T-helper 2 cell treated with Interferon-gamma antibody and Interleukin-4, amounts not matched to agents 100 ng/mL and 5 ng/mL, for 36 hours (primary cell): Measurements from ENCODE around the gene MASP2. TPM values are rescaled to one million over a fixed set of nuclear protein-coding genes. Genes with fewer than 3 reads are reported as not detected.
"Not testable (repeated sequence)": the region's sequence is repeated elsewhere in the genome, so short reads cannot be mapped to it uniquely, and the experiment has no call there.

Experiments
- intact Hi-C: fragments of 100-400 bp; cut with micrococcal nuclease; formaldehyde crosslinking; loops from one replicate; pipeline ENCODE4 v1.15.1; 2023
- total RNA-seq: library from RNA; stranded (reverse); gene quantifications from 2 replicates; pipeline ENCODE4 v1.2.3, GENCODE V29; 2022

Gene MASP2
- total RNA-seq, 1 donor from 2014 or later: 0.18 TPM

DNA sequence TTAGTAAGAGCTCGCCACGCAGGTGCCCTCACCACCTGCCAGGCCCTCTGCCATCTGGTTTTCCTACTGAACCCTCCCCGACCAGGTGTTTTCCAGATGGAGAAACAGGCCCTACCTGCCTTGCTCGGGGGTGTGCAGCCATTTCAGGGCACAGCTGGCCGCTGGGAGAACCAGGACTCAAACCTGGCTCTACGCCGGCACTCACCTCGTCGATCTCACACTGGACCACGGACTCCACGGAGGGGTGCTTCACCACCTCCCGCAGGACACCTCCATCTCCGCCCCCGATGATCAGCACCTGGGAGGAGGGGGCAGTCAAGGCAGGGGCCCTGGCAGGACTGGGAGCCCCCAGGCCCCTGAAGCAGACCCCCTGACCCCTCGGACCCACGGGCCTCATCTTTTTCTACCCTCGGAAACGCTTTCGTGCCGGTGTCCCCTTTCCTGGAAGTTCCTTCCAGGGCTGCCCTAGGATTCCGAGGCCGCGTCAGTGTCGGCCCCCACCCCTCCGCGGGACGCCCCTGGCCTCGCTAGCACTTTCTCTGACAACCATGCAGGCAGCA, 11.6 kb upstream of the MASP2 start:
- intact Hi-C loops: no loop called here

DNA sequence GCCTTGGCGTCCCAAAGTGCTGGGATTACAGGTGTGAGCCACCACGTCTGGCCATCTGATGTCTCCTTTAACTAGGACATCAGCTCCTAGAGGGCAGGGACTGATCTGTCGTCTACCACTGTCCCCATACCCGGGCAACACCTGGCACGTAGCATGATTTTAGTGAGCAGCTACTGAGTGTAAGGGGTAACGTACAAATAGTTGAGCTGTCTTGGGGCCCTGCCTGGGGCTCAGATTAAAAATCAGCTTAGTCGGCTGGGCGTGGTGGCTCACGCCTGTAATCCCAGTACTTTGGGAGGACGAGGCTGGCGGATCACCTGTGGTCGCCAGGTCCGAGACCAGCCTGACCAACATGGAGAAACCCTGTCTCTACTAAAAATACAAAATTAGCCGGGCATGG, 11.0 kb upstream of the MASP2 start:
- intact Hi-C loops: no loop called here

DNA sequence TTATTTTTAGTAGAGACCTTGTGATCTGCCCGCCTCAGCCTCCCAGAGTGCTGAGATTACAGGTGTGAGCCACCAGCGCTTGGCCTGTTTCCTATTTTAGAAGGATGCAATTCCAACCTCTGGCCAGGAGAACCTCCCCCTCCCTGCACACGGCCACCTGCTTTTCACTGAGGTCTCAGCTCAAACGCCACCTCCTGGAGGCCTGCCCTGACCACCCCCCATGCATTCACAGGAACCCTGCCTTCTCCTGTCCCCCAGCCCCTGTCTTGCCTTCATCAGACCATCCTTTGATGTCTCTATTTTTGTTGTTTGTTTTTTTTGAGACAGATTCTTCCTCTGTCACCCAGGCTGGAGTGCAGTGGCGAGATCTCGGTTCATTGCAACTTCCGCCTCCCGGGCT, 10.4 kb upstream of the MASP2 start:
- intact Hi-C loops: no loop called here

DNA sequence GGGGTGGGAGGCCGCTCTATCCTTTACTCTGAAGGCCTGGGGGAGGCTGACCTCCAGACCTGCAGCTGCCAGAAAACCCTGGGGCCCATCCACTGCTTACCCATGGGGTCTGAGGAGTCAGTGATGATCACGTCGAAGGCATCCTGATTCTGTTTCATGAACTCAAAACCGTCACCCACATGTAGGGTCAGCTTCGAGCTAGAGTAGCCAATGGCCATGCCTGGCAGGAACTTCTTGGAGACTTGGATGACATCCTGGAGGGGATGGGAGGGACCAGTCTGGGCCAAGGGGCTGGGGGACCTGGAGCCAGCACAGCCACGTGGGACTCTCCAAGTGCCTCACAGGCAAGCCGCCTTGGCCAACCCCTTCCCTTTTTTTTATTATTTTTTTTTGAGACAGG, 9.5 kb upstream of the MASP2 start:
- intact Hi-C loops: no loop called here

DNA sequence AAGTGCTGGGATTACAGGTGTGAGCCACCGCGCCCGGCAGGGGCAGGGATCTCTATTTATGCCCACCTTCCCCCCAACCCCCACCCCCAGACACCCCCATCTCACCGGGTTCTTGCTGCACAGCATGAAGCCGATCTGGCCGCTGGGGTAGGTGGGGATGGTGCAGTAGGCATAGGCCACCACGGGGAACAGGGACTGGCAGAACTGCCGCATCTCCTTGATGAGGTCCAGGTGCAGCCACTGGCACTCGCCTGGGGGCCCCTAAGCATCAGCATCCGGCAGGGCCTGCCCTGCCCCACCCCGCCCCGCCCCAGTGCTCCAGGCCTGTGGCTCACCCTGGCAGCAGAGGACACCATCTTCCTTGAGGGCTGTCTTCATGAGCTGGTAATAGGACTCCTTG, 8.6 kb upstream of the MASP2 start:
- intact Hi-C loops: no loop called here

DNA sequence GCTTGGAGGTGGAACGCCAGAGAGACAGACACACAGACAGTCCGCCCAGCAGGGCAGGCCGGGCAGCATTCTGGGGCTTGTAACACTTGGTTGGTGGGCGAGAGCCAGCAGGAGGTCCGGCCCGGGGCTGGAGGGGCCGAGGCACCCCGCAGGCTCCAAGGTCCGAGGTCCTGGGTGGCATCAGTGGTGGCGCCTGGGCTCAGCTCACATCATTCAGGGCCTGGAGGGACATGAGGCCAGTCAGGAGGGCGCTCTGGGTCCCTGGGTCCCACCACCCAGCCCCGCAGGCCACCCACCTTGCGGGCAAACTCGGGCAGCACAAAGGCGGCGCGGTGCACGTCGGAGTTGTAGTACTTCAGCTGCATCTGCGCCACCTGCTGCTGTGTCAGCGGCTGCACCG, 7.6 kb upstream of the MASP2 start:
- intact Hi-C loops: no loop called here

DNA sequence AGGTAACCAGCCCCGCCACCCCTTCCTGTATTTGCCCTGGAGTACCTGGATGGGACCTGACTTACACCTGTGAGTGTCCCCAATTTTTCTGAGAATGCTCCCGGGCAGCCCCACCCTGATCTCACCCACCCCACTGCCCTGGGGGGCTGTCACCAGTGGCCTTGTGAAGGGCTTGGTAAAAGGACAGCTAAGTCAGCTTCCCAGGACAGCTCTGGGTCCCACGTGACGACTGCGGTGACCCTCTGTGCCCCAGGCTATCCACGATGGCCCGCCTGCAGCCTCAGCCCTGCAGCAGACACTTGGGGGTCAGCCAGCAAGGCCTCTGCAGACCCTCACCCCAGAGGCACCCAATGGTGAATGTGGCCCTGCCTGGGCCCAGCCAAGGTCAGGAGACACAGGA, 7.1 kb upstream of the MASP2 start:
- intact Hi-C loops: no loop called here

DNA sequence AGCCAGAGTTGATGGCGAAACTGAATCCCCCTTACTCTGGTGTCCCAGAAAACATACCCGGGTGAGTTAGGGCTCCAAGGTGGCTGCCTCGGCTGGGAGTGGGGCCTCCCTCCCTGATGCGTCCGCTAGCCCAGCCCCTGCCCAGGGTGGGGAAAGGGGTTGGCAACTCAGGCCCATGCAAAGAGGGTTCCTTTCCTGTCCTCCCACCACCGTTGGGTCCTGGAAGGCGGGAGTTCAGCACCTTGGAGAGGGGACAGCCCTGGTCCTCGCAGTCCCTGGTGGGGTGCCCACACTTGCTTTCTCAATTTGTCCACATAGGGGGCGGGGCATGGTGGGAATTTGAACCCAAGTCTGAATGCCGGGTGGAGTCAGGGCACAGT, 6.7 kb upstream of the MASP2 start:
- intact Hi-C loops: no loop called here

DNA sequence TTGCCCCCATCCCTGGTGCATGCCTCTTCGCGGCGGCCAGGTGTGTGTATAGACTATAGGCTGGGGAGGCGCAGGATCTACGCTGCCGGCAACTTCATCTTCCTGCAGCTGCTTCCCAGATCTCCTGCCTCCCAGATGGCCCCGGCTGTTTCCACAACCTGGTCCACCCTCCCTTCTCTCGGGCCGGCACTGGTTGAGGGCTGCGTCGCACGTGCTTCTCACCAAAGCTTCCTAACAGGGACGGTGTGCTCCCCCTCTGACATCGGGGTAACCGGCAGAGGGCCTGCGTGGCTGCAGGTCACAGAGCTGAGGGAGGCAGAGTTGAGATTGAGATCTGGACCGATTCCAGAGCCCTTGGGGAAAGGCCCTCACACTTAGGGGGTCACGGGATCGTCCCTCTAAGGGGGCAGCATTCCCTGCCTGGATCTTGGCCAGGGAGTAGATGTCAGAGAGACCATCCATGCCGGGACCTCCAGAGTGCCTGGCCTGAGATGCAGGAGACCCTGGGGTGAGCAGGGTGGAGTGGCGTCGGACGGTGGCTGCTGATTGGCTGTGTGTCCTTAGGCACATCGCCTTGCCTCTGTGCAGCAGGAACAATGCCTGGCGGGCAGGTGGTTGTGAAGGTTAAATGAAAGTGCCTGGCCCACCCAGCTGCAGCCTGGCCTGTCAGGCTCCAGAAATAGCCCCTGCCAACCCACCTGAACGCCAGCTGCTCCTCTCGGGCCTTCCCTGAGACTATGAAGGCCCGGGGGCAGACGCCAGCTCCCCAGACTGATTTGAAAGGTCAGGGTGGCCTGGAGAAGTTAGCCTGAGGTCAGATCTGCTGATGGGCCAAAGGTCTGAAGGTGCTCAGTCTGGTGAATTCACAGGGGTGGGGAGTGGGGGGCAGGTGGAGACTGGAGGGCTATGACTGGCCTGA, 6.1 kb upstream of the MASP2 start:
- intact Hi-C loops: no loop called here

DNA sequence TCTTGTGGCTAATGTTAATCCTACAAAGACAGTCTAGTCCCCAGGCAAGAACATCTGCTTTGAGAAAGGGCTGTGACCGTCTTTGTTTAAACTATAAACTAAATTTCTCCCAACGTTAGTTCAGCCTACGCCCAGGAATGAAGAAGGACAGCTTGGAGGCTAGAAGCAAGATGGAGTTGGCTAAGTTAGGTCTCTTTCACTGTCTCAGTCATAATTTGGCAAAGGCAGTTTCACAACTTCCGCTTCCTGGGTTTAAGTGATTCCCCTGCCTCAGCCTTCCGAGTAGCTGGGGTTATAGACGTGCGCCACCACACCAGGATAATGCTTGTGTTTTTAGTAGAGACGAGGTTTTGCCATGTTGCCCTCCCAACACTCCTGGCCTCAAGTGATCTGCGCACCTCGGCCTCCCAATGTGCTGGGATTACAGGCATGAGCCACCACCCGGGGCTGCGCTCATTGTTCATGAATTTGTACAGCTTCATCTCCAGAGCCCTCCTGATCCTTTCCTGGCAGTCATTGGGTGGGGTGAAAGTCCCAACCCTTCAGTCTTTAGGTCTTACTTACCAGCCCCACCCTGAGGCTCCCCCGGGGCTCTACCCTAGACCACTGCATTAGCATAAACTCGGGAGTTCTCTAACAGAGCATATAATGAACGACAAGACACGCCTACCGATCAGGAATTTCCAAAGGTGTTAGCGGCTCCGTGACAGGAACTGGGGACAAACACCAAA, 4.9 kb upstream of the MASP2 start:
- intact Hi-C loops: no loop called here

DNA sequence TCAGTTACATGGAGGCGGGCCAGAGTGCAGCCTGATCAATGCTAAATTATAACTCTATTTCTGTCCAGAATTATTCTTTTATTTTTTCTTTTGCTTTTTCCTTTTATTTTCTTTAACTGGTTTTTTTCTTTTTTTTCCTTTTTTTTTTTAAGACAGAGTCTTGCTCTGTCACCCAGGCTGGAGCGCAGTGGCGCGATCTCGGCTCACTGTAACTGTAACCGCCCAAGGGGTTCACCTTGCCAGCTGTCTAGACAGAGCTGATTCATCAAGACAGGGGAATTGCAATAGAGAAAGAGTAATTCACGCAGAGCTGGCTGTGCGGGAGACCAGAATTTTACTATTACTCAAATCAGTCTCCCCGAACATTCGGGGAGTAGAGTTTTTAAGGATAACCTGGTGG, 4.1 kb upstream of the MASP2 start:
- intact Hi-C loops: not testable (repeated sequence)

DNA sequence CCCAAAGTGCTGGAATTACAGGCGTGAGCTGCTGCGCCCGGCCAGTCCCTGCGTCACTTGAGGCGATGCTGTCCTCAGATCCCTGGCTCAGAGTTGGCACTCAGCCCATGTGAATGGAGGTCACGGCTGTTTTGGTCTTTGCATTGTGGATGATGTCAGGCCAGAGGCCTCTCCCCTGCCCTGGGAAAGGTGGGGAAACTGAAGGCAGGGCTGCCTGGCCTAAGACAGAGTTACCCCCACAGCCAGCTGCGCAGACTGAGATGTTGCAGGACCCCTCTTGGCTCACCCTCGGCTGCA, 821 bp downstream of the MASP2 start:
- intact Hi-C loops: no loop called here

DNA sequence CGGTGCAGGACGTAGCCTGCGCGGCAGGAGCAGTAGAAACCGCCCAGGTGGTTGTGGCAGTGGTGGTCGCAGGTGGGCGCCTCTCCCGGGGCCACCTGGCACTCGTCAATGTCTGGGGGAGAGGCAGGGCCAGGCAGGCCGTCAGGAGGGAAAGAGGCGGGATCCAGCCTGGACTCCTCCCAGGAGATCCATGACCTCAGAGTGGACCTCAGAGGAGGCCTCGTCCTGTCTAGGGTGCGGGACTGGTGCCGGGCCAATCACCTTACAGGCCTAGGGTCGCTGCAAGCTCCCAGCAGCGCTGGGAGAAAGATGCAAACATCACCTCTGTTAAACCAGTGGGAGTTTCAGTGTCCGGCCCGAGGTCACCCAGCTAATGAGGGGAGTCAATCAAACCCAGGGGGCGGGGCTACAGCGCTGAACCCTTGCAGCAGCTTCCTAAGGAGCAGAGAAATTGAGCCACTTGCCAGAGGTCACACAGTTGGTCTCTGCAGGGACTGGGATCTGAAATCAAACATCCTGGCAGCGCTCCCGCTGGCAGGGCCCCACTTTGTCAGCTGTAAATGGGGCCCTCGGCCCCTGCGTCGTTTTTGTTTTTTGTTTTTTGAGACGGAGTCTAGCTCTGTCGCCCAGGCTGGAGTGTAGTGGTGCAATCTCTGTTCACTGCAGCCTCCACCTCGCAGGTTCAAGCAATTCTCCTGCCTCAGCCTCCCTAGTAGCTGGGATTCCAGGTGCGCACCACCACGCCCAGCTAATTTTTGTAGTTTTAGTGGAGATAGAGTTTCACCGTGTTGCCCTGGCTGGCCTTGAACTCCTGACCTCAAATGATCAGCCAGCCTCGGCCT, 1.4 kb downstream of the MASP2 start:
- intact Hi-C loops: no loop called here

DNA sequence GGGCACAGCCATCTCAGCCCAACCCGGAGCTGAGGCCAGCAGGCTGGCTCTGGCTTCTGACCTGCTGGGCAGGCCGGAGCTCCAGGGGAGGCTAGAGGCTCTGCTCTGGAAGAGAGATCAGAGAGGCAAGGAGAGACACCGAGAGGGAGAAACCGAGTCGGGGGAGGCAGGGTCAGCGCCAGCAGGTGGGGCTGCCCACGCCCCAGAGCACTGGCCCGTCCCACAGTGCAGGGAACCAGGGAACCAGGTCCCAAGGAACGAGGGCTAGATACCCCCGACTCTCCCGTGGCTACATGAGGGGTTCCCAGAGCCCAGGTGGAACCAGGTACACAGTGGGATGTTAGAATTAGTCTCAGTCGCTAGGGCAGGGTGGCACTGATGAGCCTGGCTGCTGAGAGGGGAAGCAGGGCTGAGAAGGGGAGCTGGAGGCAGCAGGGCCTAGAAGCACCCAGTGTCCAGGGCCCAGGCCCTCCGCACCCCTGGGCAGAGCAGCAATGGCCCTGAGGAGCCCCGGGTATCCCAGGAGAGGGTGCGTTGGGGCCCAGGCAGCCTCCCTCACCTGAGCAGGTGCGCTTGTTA, 2.1 kb downstream of the MASP2 start:
- intact Hi-C loops: no loop called here

DNA sequence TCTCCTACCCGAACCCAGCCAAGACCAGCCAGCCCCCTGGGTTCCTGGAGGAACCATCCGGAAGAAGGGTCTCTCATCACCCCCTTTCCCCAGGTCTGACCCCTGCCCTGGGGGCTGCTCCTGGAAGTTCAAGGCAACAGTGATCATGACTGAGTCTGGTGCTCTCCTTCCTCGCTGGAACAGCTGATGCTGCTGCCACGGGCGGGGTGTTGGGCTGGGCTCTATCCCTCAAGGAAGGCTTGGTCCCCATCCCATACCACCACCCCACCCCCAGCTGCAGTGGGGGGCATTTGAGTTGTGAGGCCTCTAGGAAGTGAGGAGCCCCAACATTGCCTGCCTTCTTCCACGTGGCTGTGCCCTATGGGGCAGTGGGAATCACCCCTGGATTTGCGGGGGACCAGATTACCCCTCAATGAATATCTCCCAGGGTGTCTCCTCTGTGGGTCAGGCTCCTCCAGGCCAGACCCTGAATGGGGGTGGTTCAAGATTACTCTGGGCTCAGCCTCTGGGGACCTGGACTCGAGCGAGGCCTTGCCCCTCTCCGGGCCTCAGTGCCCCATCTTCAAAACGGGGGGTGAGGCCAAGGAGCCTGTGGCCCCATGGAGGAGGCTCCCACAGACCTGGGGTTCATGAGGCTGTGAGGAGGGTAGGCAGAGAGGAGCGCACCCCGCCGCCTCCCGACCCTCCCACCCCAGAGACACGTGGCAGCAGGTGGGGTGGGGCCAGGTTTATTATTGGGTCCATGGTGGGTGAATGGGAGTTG, 2.8 kb downstream of the MASP2 start:
- intact Hi-C loops: no loop called here

DNA sequence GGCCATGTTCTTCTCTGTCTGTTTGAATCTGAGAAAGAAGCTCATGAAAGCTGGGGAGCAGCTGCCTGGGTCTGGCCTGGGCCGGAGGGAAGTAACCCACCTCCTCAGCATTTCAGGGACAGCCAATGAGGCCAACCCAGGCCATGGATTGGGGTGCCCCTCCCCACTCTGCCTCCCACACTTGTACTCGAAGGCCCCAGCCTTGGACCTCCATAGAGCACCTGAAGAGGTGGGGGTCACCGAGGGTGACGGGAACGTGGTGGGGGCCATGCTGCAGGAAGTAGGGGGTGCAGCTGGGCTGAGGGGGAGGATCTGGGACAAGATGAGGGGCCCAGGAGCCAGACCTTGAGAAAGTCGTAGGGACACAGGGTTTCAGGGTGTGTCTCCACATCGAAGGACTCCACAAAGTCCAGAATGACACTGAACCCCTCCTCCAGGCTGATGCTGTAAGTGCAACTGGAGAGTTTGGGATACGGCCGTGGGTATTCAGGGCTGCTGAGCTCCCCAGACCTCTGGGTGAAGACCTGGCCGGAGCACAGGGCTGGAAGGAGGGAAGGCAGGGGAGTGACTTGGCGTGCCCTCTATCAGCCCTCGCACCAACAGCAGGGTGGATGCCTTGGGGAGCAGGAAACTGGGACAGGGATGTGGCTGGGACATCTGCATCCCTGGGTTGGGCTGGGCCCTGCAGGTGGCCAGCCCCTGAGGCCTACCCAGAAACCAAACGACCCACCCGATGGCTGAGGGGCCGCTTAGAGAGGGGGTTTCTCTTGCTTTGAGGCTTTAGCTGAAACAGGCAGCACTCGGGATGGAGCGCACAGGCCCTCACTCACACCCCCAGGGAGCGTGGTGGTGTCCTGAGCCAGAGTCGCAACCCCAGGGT, 3.8 kb downstream of the MASP2 start:
- intact Hi-C loops: no loop called here

DNA sequence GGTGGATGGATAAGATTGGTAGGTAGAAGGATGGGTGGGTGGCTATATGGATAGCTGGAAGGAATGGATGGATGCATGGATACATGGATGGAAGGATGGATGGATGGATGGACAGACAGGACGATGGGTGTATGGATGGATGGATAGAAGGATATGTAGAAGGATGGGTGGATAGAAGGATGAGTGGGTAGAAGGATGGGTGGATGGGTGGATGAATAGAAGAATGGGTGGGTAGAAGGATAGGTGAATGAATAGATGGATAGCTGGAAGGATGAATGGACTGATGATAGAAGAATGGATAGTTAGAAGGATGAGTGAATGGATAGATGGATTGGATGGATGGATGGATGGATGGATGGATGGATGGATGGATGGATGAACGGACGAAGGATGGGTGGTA, 5.0 kb downstream of the MASP2 start:
- intact Hi-C loops: no loop called here

DNA sequence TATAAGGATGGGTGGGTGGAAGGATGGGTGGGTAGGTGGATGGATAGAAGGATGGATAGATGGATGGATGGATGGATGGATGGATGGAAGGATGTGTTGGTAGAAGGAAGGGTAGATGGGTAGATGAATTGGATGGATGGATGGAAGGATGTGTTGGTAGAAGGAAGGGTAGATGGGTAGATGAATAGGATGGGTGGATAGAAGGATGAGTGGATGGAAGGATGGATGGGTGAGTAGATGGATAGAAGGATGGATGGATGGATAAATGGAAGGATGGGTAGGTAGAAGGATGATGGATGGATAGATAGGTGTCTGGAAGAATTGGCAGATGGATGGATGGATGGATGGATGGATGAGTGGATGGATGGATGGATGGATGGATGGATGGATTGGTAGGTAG, 6.0 kb downstream of the MASP2 start:
- intact Hi-C loops: no loop called here

DNA sequence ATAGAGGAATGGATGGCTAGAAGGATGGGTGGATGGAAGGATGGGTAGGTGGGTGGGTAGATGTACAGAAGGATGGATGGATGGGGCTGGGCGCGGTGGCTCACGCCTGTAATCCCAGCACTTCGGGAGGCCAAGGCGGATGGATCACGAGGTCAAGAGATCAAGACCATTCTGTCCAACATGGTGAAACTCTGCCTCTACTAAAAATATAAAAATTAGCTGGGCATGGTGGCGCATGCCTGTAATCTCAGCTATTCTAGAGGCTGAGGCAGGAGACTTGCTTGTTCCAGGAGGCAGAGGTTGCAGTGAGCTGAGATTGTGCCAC, 7.0 kb downstream of the MASP2 start:
- intact Hi-C loops: not testable (repeated sequence)
